ENCODE data around the gene CEP104. TPM values are rescaled to one million over a fixed set of nuclear protein-coding genes. Genes with fewer than 3 reads are reported as not detected.
A peak's percentile ranks its signal among the peaks of the same experiment; 100 is the strongest.

Gene CEP104
- total RNA-seq, 1 donor from 2014 or later: 27.5 TPM

- ATAC-seq (no peak), DNase-seq (ENCODE audit: low spot score) (no peak)
Observed at GRCh38 chr1:3894626-3895278, 37.7 kb upstream of the CEP104 start.

- ATAC-seq (no peak), DNase-seq (ENCODE audit: low spot score) (no peak)
Observed at GRCh38 chr1:3893190-3893589, 36.2 kb upstream of the CEP104 start.

GRCh38 chr1:3892748-3893147 is 35.7 kb upstream of the CEP104 start:
- ATAC-seq (no peak), DNase-seq (ENCODE audit: low spot score) (no peak)

- DNase-seq (ENCODE audit: low spot score) (no peak), ATAC-seq (no peak)
Observed at GRCh38 chr1:3891329-3891865, 34.4 kb upstream of the CEP104 start.

GRCh38 chr1:3890389-3891328 is 33.6 kb upstream of the CEP104 start:
- ATAC-seq (peak; percentile 16), DNase-seq (ENCODE audit: low spot score) (no peak)

GRCh38 chr1:3889936-3890335 is 32.9 kb upstream of the CEP104 start:
- ATAC-seq (no peak), DNase-seq (ENCODE audit: low spot score) (no peak)

- ATAC-seq: no peak
Observed at GRCh38 chr1:3888301-3888700, 31.3 kb upstream of the CEP104 start.

DNA sequence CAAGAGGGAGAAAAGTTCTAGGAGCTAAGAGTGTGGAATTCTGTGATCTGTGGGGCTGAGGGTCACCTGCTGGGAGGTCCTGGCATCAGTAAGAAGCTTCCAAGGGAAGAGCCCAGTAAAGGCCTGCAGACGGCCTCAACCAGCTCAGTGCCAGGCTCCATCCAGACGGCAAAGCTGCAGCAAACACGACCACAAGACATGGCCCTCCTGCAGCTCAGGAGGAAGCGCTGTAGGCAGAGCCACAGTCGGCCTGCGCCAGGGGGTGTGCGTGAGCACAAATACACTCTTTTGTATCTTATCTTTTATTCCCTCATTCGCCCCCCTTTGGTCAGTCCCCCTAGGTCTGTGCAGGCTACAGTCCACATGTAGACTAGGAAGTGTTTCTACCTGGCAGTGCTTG is 29.7 kb upstream of the CEP104 start:
- ATAC-seq: no peak

More at GRCh38 chr1:3888301-3888700, 31.3 kb upstream of the CEP104 start:
- no peak for DNase-seq (ENCODE audit: low spot score)

DNA sequence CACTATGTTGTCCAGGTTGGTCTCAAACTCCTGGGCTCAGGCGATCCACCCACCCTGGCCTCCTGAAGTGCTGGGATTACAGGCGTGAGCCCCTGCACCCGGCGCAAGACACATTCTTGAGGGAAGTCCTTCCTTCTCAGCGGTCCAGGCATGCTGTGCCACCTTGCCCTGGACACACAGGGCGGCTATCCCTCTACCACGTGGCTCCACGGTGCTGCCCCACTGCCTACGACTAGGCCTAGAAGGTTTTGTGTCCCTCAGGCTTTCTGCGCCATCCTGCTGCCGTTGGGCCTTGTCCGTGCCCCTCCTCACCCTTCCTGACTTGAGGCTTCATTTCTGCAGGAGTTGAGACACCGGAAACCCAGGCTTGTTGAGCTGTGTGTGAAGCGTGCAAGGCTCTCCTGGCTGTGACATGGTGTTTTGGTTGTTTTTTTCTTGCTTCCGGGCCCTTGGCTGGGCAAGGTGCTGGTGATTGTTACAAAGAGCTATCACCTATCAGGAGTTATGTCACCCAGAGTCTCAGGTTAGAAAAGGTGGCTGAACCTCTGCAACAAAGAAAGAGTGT is 29.2 kb upstream of the CEP104 start:
- ATAC-seq (no peak), DNase-seq (ENCODE audit: low spot score) (no peak)

More for the DNA sequence above, 29.7 kb upstream of the CEP104 start:
- no peak for DNase-seq (ENCODE audit: low spot score)

DNA sequence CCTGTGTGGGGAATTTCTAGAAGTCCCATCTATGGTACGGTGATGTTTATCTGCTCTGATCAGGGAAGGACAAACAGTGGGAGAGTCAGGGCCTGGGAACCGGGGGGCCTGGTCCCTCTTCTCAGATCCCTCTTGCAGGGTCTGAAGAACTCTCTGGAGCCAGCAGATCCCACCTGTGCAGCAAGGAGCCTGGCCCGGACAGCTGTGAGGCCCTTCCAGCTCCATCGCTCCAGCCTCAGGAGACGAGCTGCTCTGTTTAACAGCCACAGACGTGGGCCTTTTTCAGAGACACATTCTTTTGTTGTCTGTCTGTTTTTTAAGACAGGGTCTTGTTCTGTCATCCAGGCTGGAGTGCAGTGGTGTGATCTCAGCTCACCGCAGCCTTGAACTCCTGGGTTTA is 28.6 kb upstream of the CEP104 start:
- no peak for DNase-seq (ENCODE audit: low spot score)
- ATAC-seq: no peak

DNA sequence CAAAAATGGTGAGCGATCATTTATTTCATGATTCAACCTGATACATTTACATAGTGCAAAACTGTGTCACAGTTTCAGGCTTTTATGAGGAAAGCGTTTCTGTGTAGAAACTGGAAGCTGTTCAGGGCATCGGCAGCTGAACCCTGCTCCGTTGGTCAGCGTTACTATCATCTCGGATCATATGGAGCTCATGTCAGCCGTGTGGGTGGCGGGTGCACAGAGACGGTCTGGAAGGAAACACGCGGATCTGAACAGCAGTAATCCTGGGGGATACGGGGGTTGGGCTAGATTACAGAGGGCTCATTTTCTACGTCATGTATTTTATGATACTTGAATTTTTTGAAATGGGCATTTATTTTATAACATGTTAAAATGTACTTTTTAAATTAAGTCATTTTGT is 28.0 kb upstream of the CEP104 start:
- DNase-seq (ENCODE audit: low spot score): no peak
- no peak for ATAC-seq

DNA sequence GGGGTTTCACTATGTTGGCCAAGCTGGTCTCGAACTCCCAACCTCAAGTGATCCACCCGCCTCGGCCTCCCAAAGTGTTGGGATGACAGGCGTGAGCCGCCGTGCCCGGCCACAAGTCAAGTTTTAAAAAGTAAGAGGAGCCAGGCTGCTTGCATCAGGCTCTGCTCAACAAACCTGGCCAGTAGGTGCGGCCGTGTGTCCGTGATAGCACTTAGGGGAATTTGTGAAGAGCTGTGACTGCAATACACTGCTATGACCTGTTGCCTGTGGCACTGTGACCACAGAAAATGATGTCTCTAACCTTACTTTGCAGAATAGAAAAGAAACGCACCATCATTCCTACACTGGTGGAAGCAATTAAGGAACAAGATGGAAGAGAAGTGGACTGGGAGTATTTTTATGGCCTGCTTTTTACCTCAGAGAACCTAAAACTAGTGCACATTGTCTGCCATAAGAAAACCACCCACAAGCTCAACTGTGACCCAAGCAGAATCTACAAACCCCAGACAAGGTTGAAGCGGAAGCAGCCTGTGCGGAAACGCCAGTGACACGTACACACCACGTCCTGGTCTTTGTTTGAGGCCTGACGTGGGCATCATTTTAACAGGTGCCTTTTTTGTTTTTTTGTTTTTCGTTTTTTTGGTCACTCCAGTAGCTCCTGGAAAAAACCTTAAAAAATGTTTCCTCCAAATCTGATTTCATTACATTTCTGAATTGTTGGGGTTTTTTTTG is 26.3 kb upstream of the CEP104 start:
- DNase-seq (ENCODE audit: low spot score) (no peak), ATAC-seq (no peak)

DNA sequence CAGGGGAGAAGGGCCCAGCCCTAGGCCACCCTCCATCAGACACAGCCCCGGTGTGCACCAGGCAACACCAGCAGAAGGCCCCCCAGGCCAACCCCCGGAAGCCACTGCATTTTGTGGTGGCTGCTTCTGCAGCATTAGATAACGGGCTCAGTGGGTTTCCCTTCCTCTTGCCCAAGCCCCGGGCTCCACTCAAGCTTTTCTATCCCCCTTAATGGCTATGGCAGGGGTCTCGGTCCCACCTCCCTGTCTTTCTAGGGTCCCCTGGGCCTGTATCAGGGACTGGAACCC is 24.1 kb upstream of the CEP104 start:
- ATAC-seq (no peak), DNase-seq (ENCODE audit: low spot score) (no peak)

- ATAC-seq: peak; percentile 17
Observed at GRCh38 chr1:3880429-3881192, 23.6 kb upstream of the CEP104 start.

GRCh38 chr1:3879787-3880428 is 22.9 kb upstream of the CEP104 start:
- ATAC-seq (peak; percentile 90), DNase-seq (ENCODE audit: low spot score) (peak; percentile 60)

More at GRCh38 chr1:3880429-3881192, 23.6 kb upstream of the CEP104 start:
- DNase-seq (ENCODE audit: low spot score): no peak

DNA sequence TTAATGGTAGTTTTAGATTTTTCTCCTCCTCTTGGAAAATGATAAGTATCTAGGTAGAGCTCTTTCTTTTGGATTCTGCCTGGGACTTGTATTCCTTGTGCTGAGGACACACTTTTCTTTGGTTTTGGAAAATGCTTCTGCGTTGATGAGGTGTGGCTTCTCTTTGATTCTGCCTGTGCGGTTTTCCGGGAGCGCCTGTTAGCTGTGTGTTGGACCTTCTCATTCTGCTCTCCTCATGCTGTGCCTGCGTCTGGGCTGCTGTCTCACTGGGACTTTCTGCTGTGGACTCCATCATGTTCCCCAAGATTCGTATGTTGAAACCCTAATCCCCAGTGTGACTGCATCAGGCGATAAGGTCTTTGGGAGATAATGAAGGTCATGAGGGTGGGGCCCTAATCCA is 22.1 kb upstream of the CEP104 start:
- ATAC-seq (no peak), DNase-seq (ENCODE audit: low spot score) (no peak)

DNA sequence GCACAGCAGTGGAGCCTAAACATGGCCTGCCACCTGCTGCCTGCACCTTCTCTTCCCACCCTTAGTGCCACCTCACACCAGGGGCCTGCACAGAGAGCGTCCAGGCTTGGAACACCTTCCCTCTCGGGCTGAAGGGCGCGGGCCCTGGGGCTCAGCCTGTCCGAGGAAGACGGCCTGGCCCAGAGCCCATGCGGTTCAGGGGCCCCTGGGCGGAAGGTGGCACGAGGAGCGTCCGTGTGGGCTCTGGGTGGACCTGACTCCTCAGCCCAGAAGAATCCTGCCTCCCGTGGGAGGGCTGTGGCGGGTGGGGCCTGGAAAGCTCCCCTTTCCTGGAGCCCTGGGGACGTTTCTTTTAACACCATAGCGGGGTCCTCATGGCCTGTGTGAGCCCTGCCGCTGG is 19.7 kb upstream of the CEP104 start:
- DNase-seq (ENCODE audit: low spot score): no peak
- no peak for ATAC-seq

DNA sequence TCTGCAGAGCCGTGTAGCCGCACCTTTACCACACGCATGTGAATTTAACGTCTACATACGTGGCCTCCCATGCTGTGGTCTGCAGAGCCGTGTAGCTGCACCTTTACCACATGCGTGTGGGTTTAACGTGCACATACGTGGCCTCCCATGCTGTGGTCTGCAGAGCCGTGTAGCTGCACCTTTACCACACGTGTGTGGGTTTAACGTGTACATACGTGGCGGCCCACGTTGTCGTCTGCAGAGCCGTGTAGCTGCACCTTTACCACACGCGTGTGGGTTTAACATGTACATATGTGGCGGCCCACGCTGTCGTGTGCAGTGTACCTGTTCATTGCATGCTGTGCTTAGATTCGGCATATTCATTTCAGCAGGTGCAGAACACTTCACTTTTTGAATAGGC is 17.7 kb upstream of the CEP104 start:
- ATAC-seq (no peak), DNase-seq (ENCODE audit: low spot score) (no peak)

DNA sequence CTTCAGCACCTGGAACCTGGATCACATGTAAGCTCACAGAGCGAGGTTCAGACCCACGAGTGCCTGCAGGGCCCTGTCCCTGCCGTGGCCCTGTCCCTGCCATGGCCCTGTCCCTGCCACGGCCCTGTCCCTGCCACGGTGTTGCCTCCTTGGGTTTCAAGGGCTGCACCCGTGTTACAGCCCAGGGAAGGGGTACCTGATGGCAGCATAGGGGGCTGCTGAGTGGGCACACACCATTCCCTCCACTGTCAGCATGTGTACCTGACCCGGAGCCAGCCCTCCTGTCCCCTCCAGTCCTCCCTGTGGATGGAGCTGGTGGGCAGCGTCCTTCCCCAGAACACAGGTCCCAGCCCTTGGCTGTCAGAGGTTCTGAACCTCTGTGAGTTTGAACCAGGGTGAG is 15.5 kb upstream of the CEP104 start:
- DNase-seq (ENCODE audit: low spot score) (no peak), ATAC-seq (no peak)

DNA sequence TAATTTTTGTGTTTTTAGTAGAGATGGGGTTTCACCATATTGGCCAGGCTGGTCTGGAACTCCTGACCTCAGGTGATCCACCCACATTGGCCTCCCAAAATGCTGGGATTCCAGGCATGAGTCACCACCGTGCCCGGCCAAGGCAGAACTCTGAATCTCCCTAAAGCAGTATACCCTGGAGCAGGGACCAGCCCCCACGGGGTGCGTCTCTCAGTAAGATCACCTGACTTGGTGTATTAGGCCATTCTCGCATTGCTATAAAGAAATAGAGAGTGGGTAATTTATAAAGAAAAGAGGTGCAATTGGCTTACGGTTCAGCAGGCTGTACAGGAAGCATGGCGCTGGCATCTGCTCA is 14.4 kb upstream of the CEP104 start:
- ATAC-seq (no peak), DNase-seq (ENCODE audit: low spot score) (no peak)

Data from left lobe of liver (tissue), 2 donors.